H54 (cell line): Measurements from ENCODE around the gene FAM241B.

ENCODE experiments used
- DNase-seq: peaks from one replicate; pipeline ENCODE4 v3.0.0; 2011; ENCODE audit warnings: low spot score, mixed read lengths; ENCODE audit not compliant: insufficient read length
- FAIRE-seq: peaks from 3 replicates; lab custom pipeline; 2011; peaks lifted over from hg19 to GRCh38; lab: Jason Lieb, UNC
- POLR2A ChIP-seq: IDR thresholded peaks from 2 replicates; pipeline ENCODE4 v1.6.1; 2011; ENCODE audit warnings: low read depth, mild to moderate bottlenecking, low read length

The FAM241B gene

DNA sequence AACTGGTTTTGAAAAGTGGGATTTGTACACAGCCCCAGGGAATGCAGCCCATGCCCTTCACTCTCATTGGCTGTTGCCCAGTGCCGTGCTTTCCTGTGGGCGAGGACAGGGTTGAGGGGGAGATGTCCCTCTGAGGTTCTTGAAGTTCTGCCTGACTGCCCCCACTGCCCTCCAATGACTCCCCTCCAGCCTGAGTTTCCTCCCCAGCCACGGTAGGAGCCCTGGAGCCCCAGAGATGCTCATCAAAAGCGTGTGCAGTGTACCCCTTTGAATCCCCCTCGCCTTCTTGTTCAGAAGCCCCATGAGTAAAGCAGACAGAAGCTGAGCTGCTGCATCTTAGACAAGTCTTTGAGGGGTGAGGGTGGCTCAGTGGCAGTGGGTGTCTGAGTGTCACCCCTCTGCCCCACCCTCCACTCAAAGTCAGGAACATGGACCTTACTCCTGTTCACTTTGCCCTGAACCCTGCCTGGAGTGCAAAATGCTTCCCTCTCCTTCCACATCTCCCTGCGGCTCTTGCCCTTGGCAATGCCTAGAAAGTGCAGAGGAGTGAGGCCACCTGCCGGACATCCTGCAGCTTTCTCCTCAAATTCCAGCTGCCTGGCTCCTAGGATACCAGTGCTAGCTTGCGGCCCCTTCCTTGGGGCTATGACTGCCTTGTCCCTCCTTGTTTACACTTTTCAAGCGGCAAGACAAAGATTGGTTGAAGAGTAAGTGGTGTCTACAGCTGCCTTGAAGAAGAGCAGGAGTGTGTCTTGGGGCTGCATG is 19.9 kb downstream of the FAM241B start:
- no peak for TF ChIP-seq POLR2A
- no peak for FAIRE-seq
- no peak for DNase-seq

- no peak for FAIRE-seq
- TF ChIP-seq POLR2A = no peak
- DNase-seq = no peak
Observed at GRCh38 chr10:69650589-69651261, 20.7 kb downstream of the FAM241B start.

GRCh38 chr10:69651362-69651761 is 21.3 kb downstream of the FAM241B start:
- DNase-seq (no peak), FAIRE-seq (no peak)
- no peak for TF ChIP-seq POLR2A

GRCh38 chr10:69652111-69652856 is 22.2 kb downstream of the FAM241B start:
- FAIRE-seq = no peak
- TF ChIP-seq POLR2A = no peak
- DNase-seq = no peak

DNA sequence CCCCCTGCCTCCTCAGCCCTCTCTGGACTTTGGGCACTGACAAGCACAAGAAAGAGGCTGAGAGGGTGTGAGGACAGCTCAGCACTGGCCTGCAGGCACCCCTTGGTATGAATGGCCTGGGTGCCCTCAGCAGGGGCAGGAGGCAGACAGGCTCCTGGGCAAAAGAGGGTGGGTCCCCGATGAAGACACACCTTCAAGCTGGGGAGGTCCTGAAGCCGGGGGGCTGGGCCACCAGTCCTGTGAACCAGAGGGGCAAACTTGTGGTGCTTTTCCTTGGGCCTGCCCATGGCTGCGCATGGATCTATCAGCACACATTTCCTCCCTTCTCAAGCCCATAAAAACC is 22.8 kb downstream of the FAM241B start:
- DNase-seq (no peak), FAIRE-seq (no peak)

GRCh38 chr10:69653561-69653960 is 23.5 kb downstream of the FAM241B start:
- DNase-seq (no peak), FAIRE-seq (no peak)
- no peak for TF ChIP-seq POLR2A

More for the DNA sequence above, 22.8 kb downstream of the FAM241B start:
- no peak for TF ChIP-seq POLR2A

GRCh38 chr10:69655124-69655867 is 25.2 kb downstream of the FAM241B start:
- DNase-seq = no peak
- no peak for FAIRE-seq
- no peak for TF ChIP-seq POLR2A

GRCh38 chr10:69655868-69656555 is 26.0 kb downstream of the FAM241B start:
- DNase-seq = no peak
- no peak for FAIRE-seq

GRCh38 chr10:69656742-69657269 is 26.8 kb downstream of the FAM241B start:
- DNase-seq (no peak), FAIRE-seq (no peak)
- TF ChIP-seq POLR2A = no peak

More at GRCh38 chr10:69655868-69656555, 26.0 kb downstream of the FAM241B start:
- no peak for TF ChIP-seq POLR2A

DNA sequence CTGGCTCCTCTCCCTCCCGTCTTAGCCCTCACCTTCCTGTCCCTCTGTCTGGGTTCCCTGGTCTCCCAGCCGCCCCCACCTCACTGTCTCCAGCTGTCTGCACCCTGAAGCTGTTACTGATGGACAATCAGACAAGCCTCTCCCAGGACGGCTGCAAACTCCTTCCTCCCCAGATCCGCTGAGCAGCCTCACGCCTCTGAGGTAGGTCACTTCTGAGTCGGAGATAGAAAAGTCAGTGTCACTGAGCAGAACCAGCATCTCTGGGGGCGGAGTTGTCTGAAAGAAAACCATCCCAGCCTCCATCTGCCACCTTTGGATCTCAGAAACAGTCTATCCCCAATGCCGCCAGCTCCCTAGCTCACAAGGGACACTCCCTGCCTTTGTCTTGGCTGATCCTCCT is 27.4 kb downstream of the FAM241B start:
- DNase-seq (no peak), FAIRE-seq (no peak)
- no peak for TF ChIP-seq POLR2A

GRCh38 chr10:69657866-69658265 is 27.8 kb downstream of the FAM241B start:
- no peak for DNase-seq
- FAIRE-seq = no peak
- TF ChIP-seq POLR2A = no peak

DNA sequence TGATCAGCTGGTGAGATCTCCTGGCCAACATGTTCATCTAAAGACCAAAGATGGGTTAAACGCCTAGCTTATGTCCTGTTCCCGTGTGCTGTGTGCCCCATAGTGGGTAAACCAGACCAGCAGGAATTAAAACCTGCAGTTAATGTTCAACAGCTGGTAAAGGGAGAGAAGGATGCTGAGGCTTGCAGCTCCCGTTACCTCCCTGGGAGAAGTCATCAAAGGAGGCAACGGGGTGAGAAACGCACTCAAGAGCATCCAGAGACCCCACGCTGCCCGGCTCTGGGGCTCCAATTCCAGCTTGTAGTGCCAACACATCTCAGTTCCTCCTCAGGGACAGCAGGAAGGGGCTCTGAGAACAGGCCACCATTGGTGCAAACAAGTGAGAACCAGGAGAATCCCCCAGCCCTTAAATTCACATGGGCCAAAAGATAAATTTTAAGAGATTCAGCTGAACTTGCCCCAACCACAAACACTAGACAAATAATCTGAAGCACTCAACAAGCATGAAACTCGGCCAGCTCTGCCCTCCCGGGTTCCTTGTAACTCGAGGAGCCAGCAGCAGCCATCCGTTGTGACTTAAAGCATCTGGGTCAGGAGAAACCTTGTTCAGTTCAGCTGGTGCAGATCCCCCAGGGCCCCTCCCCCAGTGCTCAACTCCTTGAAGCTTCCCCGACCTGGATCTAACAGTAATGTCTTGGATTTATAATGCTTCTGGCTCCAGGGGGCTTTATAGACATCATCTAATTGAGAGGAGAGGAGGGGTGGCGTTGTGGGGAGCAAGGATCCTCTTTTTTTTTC is 29.4 kb downstream of the FAM241B start:
- FAIRE-seq (no peak), DNase-seq (no peak)
- TF ChIP-seq POLR2A = no peak
